ENCODE results near the gene DFFB. TPM values are rescaled to one million over a fixed set of nuclear protein-coding genes. Genes with fewer than 3 reads are reported as not detected.

Gene DFFB
- total RNA-seq, 4 donors from 2014 or later, result 1.6 to 8.2 (median 3.2) TPM

DNA sequence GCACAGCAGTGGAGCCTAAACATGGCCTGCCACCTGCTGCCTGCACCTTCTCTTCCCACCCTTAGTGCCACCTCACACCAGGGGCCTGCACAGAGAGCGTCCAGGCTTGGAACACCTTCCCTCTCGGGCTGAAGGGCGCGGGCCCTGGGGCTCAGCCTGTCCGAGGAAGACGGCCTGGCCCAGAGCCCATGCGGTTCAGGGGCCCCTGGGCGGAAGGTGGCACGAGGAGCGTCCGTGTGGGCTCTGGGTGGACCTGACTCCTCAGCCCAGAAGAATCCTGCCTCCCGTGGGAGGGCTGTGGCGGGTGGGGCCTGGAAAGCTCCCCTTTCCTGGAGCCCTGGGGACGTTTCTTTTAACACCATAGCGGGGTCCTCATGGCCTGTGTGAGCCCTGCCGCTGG is 19.4 kb downstream of the DFFB start:
- Histone ChIP-seq H3K27me3 (no peaks in the 10 kb centered on the region), H3K27ac (no peak overlapping the region), H3K4me3 (no peak overlapping the region), H3K4me1 (no peaks in the 10 kb centered on the region), H3K9me3 (peaks cover 0 to 20% (median 0%) of the 10 kb centered on the region in 3 donors), H3K36me3 (peaks cover 0 to 94% (median 12%) of the 10 kb centered on the region in 3 donors)
- DNase-seq, result no peak
- intact Hi-C loops (cut with DNase I), result no loop called here
- 87% methylated on average over 5 to 14 of the region's 16 CpGs for WGBS, 2 donors
- TF ChIP-seq, protein P1, sequence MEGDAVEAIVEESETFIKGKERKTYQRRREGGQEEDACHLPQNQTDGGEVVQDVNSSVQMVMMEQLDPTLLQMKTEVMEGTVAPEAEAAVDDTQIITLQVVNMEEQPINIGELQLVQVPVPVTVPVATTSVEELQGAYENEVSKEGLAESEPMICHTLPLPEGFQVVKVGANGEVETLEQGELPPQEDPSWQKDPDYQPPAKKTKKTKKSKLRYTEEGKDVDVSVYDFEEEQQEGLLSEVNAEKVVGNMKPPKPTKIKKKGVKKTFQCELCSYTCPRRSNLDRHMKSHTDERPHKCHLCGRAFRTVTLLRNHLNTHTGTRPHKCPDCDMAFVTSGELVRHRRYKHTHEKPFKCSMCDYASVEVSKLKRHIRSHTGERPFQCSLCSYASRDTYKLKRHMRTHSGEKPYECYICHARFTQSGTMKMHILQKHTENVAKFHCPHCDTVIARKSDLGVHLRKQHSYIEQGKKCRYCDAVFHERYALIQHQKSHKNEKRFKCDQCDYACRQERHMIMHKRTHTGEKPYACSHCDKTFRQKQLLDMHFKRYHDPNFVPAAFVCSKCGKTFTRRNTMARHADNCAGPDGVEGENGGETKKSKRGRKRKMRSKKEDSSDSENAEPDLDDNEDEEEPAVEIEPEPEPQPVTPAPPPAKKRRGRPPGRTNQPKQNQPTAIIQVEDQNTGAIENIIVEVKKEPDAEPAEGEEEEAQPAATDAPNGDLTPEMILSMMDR (IDR thresholded peaks at IDR 0.05), result no peak
- TF ChIP-seq POLR2A (IDR thresholded peaks at IDR 0.05), result no peak

DNA sequence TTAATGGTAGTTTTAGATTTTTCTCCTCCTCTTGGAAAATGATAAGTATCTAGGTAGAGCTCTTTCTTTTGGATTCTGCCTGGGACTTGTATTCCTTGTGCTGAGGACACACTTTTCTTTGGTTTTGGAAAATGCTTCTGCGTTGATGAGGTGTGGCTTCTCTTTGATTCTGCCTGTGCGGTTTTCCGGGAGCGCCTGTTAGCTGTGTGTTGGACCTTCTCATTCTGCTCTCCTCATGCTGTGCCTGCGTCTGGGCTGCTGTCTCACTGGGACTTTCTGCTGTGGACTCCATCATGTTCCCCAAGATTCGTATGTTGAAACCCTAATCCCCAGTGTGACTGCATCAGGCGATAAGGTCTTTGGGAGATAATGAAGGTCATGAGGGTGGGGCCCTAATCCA is 21.8 kb downstream of the DFFB start:
- intact Hi-C loops (cut with DNase I), result no loop called here
- Histone ChIP-seq H3K4me1 (no peaks in the 10 kb centered on the region), H3K4me3 (no peak overlapping the region), H3K9me3 (peaks cover 0 to 20% (median 0%) of the 10 kb centered on the region in 3 donors), H3K27me3 (no peaks in the 10 kb centered on the region), H3K36me3 (peaks cover 0 to 81% (median 8%) of the 10 kb centered on the region in 3 donors), H3K27ac (no peak overlapping the region)
- no peak for DNase-seq
- TF ChIP-seq POLR2A (IDR thresholded peaks at IDR 0.05), result no peak
- TF ChIP-seq, protein P1 (IDR thresholded peaks at IDR 0.05), result no peak
- 96 to 100% methylated on average over 6 to 7 of the region's 7 CpGs for WGBS, 2 donors

DNA sequence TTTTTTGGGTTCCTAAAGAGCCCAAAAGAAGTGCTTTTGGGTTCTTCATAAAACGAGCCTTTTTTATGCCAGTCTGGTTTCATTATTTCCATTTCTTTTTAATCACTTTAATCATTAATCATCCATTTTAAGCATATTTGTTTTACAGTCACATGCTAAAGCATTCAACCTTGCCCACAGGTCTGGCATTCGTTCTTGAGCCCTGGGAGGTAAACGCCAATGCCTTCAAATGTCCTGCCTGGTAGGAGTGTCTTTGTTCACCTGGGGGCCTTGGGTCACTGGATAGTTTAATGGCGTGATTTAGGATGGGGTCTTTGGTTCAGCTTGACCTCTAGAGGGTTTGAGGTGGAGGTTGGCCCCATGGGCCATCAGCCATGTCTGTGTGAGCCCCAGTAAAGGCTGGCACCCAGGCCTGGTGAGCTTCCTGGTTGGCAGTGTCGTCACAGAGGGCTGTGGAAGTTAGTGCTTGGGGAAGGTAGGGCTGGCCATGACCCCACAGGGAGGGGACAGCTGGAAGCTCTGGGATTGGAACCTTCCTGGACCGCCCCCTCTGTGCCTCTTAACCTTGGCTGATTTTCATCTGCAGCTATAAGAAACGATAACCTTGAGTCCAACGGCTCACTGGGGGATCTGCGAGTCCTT is 22.6 kb downstream of the DFFB start:
- TF ChIP-seq, protein P1 (IDR thresholded peaks at IDR 0.05), result no peak
- no peak for TF ChIP-seq POLR2A (IDR thresholded peaks at IDR 0.05)
- WGBS, 2 donors, result 68 to 78% methylated on average over 5 to 7 of the region's 9 CpGs
- intact Hi-C loops (cut with DNase I), result no loop called here
- DNase-seq, result no peak
- H3K36me3 ChIP-seq, result peaks cover 0 to 83% (median 10%) of the 10 kb centered on the region in 3 donors
- H3K9me3 ChIP-seq, result peaks cover 0 to 20% (median 0%) of the 10 kb centered on the region in 3 donors
- H3K4me1 ChIP-seq, result no peaks in the 10 kb centered on the region
- no peak overlapping the region for H3K27ac ChIP-seq
- H3K27me3 ChIP-seq, result no peaks in the 10 kb centered on the region
- no peak overlapping the region for H3K4me3 ChIP-seq

DNA sequence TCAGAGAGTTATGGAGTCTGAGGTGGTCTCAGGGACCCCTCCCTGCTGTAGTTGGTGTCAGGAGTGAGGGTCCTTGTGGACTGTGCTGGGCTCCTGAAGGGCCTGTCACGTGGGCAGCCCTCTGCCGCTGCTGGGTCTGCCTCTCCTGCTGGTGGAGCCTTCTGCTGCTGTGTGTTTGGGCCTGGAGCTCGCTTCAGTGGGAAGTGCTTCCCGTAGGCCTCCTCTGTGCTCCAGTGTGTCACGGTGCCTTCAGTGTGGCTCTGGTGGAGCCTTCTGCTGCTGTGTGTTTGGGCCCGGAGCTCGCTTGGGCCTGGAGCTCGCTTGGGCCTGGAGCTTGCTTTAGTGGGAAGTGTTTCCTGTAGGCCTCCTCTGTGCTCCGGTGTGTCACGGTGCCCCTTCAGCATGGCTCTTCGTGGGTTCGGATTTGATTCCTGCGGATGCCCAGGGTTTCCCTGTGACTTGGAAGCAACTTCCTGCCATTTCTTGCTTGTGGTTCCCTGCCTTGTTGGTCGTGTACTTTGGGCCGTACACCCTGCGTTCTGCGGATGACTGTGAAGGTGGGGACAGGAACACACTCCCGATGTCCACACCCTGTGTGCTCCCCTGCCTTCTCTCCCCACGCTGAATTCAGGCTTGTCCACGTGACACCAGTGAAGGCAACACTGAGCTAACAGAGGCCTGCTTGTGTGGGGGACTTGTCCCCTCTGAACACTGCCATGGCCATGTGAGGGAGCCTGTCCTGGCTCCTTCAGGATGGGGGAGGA is 23.3 kb downstream of the DFFB start:
- intact Hi-C loops (cut with DNase I), result no loop called here
- Histone ChIP-seq H3K4me3 (no peak overlapping the region), H3K4me1 (no peaks in the 10 kb centered on the region), H3K9me3 (peaks cover 0 to 20% (median 0%) of the 10 kb centered on the region in 3 donors), H3K27ac (no peak overlapping the region), H3K27me3 (no peaks in the 10 kb centered on the region), H3K36me3 (peaks cover 0 to 83% (median 10%) of the 10 kb centered on the region in 3 donors)
- 91 to 100% methylated on average over 1 to 13 of the region's 20 CpGs for WGBS, 2 donors
- TF ChIP-seq, protein P1 (IDR thresholded peaks at IDR 0.05), result no peak
- DNase-seq, result no peak

DNA sequence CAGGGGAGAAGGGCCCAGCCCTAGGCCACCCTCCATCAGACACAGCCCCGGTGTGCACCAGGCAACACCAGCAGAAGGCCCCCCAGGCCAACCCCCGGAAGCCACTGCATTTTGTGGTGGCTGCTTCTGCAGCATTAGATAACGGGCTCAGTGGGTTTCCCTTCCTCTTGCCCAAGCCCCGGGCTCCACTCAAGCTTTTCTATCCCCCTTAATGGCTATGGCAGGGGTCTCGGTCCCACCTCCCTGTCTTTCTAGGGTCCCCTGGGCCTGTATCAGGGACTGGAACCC is 23.9 kb downstream of the DFFB start:
- Histone ChIP-seq H3K4me1 (no peaks in the 10 kb centered on the region), H3K36me3 (peaks cover 3 to 83% (median 10%) of the 10 kb centered on the region in 3 donors), H3K9me3 (peaks cover 0 to 20% (median 0%) of the 10 kb centered on the region in 3 donors), H3K27ac (no peak overlapping the region), H3K27me3 (no peaks in the 10 kb centered on the region), H3K4me3 (no peak overlapping the region)
- TF ChIP-seq, protein P1 (IDR thresholded peaks at IDR 0.05), result no peak
- no peak for TF ChIP-seq POLR2A (IDR thresholded peaks at IDR 0.05)
- 78 to 90% methylated on average over 5 of the region's 5 CpGs for WGBS, 2 donors
- DNase-seq, result no peak
- intact Hi-C loops (cut with DNase I), result no loop called here

Data from esophagus squamous epithelium (tissue), 5 donors.